DMS114 treated with DMSO at 0.1 percent for 48 hours (cell line): ENCODE results near the gene TRIM63.
A peak's percentile ranks its signal among the peaks of the same experiment; 100 is the strongest.

Source experiments
- DNase-seq: peaks from one replicate; lab custom pipeline; 2025; ENCODE audit not compliant: unreplicated experiment; lab: John Stamatoyannopoulos, UW

TRIM63 gene

GRCh38 chr1:26035203-26035958 is 32.0 kb downstream of the TRIM63 start:
- peak; percentile 88 for DNase-seq

- DNase-seq, result no peak
Measured at GRCh38 chr1:26034504-26035202, 32.8 kb downstream of the TRIM63 start.

- no peak for DNase-seq
Measured at GRCh38 chr1:26032656-26033357, 34.6 kb downstream of the TRIM63 start.

GRCh38 chr1:26031611-26032220 is 35.7 kb downstream of the TRIM63 start:
- no peak for DNase-seq

- no peak for DNase-seq
Measured at GRCh38 chr1:26031196-26031595, 36.2 kb downstream of the TRIM63 start.

GRCh38 chr1:26029864-26030481 is 37.5 kb downstream of the TRIM63 start:
- no peak for DNase-seq

- DNase-seq, result no peak
Measured at GRCh38 chr1:26029054-26029863, 38.2 kb downstream of the TRIM63 start.

GRCh38 chr1:26028490-26028980 is 38.9 kb downstream of the TRIM63 start:
- no peak for DNase-seq

- DNase-seq, result no peak
Measured at GRCh38 chr1:26027716-26028489, 39.5 kb downstream of the TRIM63 start.

GRCh38 chr1:26025517-26025916 is 41.9 kb downstream of the TRIM63 start:
- no peak for DNase-seq

- DNase-seq, result no peak
Measured at GRCh38 chr1:26025060-26025459, 42.4 kb downstream of the TRIM63 start.

- no peak for DNase-seq
Measured at GRCh38 chr1:26023826-26024225, 43.6 kb downstream of the TRIM63 start.

- no peak for DNase-seq
Measured at GRCh38 chr1:26023009-26023408, 44.4 kb downstream of the TRIM63 start.

GRCh38 chr1:26022404-26022779 is 45.0 kb downstream of the TRIM63 start:
- no peak for DNase-seq

- DNase-seq, result peak; percentile 19
Measured at GRCh38 chr1:26021647-26022403, 45.6 kb downstream of the TRIM63 start, which contains the start of gene EXTL1. Gene EXTL1, plus strand, starts transcription at chr1:26021775. Its CDS starts 872 bp downstream, at chr1:26022647.

GRCh38 chr1:26020941-26021646 is 46.3 kb downstream of the TRIM63 start:
- no peak for DNase-seq

- no peak for DNase-seq
Measured at GRCh38 chr1:26020330-26020768, 47.1 kb downstream of the TRIM63 start.
